GM19463 (cell line): ENCODE data around the gene SEC16A.

ENCODE experiments used
- ATAC-seq: cut with Tn5 transposase; IDR thresholded peaks from one replicate; pipeline ENCODE4 v1.9.1; 2021; ENCODE audit warnings: mild to moderate bottlenecking, moderate library complexity; ENCODE audit not compliant: unreplicated experiment

SEC16A gene

GRCh38 chr9:136482793-136483588 is at the start of gene SEC16A:
Gene SEC16A (minus strand): TSS chr9:136483040. CDS start chr9:136477615, 5,425 bp downstream.
- peak; percentile 58 for ATAC-seq

- ATAC-seq: no peak
These were observed 49.3 kb upstream of the SEC16A start for GRCh38 chr9:136531904-136532798.

- no peak for ATAC-seq
These were observed 48.5 kb upstream of the SEC16A start for GRCh38 chr9:136531186-136531903.

GRCh38 chr9:136530461-136531089 is 47.7 kb upstream of the SEC16A start:
- no peak for ATAC-seq

GRCh38 chr9:136529516-136530460 is 46.9 kb upstream of the SEC16A start:
- no peak for ATAC-seq

- ATAC-seq: no peak
These were observed 46.0 kb upstream of the SEC16A start for GRCh38 chr9:136528716-136529341.

- ATAC-seq: no peak
These were observed 45.2 kb upstream of the SEC16A start for GRCh38 chr9:136527721-136528710.

- ATAC-seq: no peak
These were observed 44.3 kb upstream of the SEC16A start for GRCh38 chr9:136527131-136527530.

- no peak for ATAC-seq
These were observed 43.8 kb upstream of the SEC16A start for GRCh38 chr9:136526625-136527066.

GRCh38 chr9:136525841-136526499 is 43.1 kb upstream of the SEC16A start:
- ATAC-seq: no peak

- ATAC-seq: no peak
These were observed 42.4 kb upstream of the SEC16A start for GRCh38 chr9:136525207-136525606.

GRCh38 chr9:136522314-136523237 is 39.7 kb upstream of the SEC16A start:
- no peak for ATAC-seq

GRCh38 chr9:136521537-136521936 is 38.7 kb upstream of the SEC16A start:
- ATAC-seq: no peak

GRCh38 chr9:136520053-136520540 is 37.3 kb upstream of the SEC16A start:
- no peak for ATAC-seq

- ATAC-seq: no peak
These were observed 36.6 kb upstream of the SEC16A start for GRCh38 chr9:136519263-136520052.
